Suppressor macrophage (primary cell): ENCODE data around the gene ISG20.

ENCODE experiments used
- DNase-seq, 4 experiments: peaks; one replicate each; pipeline ENCODE4 v3.0.0-alpha.2; 2020 to 2022

The ISG20 gene

GRCh38 chr15:88655103-88655553, 16.3 kb downstream of the ISG20 start:
- no peak for DNase-seq

GRCh38 chr15:88655800-88656488, 17.1 kb downstream of the ISG20 start:
- DNase-seq, result no peak

- no peak for DNase-seq
These were observed 18.0 kb downstream of the ISG20 start for GRCh38 chr15:88656760-88657221.

GRCh38 chr15:88657326-88658069, 18.7 kb downstream of the ISG20 start:
- peak in 3 of 4 experiments; percentile 33 to 60 (median 33) for DNase-seq

GRCh38 chr15:88658070-88658965, 19.5 kb downstream of the ISG20 start:
- DNase-seq, result no peak

- no peak for DNase-seq
These were observed 20.4 kb downstream of the ISG20 start for GRCh38 chr15:88658972-88659931.

GRCh38 chr15:88661041-88661700, 22.4 kb downstream of the ISG20 start:
- no peak for DNase-seq

- DNase-seq, result no peak
These were observed 23.1 kb downstream of the ISG20 start for GRCh38 chr15:88661761-88662556.

- no peak for DNase-seq
These were observed 24.4 kb downstream of the ISG20 start for GRCh38 chr15:88663141-88663621.

- peak; percentile 25 to 49 (median 44) for DNase-seq
These were observed 25.4 kb downstream of the ISG20 start for GRCh38 chr15:88664151-88664778.

GRCh38 chr15:88674661-88675060, 35.8 kb downstream of the ISG20 start:
- no peak for DNase-seq

GRCh38 chr15:88678755-88679154, 39.9 kb downstream of the ISG20 start:
- no peak for DNase-seq

- DNase-seq, result no peak
These were observed 41.6 kb downstream of the ISG20 start for GRCh38 chr15:88680241-88681001.

GRCh38 chr15:88681610-88682221, 42.9 kb downstream of the ISG20 start:
- DNase-seq, result no peak

GRCh38 chr15:88684345-88684744, 45.5 kb downstream of the ISG20 start:
- no peak for DNase-seq

- no peak for DNase-seq
These were observed 47.4 kb downstream of the ISG20 start for GRCh38 chr15:88686166-88686565.

GRCh38 chr15:88688394-88688933, 49.6 kb downstream of the ISG20 start:
- no peak for DNase-seq

GRCh38 chr15:88690331-88690730, 51.5 kb downstream of the ISG20 start:
- no peak for DNase-seq
